ENCODE results near the gene PTK7. TPM values are rescaled to one million over a fixed set of nuclear protein-coding genes. Genes with fewer than 3 reads are reported as not detected.

Gene PTK7
- total and polyA plus RNA-seq, 2 donors (not counting 3 experiments of a cell fraction or from before 2014, with no cell fraction given) = 41.9 to 65.6 TPM

DNA sequence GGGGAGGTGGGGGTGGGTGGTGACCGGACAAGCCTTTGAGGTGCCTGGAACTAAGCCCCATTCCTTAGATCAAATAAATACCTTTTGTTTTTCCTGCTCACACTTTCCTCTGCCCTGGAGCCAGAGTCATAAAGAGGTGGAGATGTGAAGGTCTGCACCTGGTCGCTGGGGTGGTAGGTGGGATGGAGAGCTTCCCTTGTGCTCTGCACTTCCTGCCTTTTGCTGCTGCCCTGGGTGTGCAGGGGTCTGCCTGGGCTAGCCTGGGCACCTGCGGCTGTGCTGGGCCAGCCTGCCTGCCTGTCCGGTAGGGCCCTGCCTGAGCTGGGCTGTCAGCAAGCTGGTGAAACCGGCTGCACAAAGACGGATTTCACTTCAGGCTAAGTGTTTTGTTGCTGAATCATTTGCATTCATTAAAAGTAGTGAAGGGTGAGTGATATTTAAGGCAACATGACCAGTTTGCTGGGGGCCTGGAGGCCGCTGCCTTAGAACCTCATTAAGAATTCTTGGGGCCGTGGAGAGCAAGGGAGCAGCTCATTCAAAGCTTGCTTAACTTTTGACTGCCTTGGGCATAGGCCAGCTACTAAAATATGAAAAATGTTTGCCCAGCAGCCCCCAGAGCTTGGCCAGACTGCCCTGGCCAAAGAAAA lies 20.5 kb downstream of the PTK7 start:
- intact Hi-C loops (cut with micrococcal nuclease) (no loop called here), dilution Hi-C loops (cut with MboI; ENCODE audit: extremely low pct_ligation_motif_present, low sequenced_read_pairs) (no loop called here)
- no peaks in the 10 kb centered on the region for H3K36me3 ChIP-seq (ENCODE audit: control insufficient read depth in 2 of 2, extremely low read depth in 1 of 2, insufficient read depth in 2 of 2, low read length in 2 of 2)
- peaks cover 14% of the 10 kb centered on the region for H3K4me1 ChIP-seq (ENCODE audit: control insufficient read depth, extremely low read depth, insufficient read depth, low read length)
- no peak overlapping the region for H3K9ac ChIP-seq (replicated peaks; ENCODE audit: extremely low read depth, insufficient read depth, low read length)
- H3K4me3 ChIP-seq (replicated peaks in 1 of 3; ENCODE audit: insufficient read depth in 1 of 3, low read depth in 1 of 3, low read length in 3 of 3) = no peak overlapping the region
- H3K79me2 ChIP-seq (ENCODE audit: control insufficient read depth, insufficient read depth, low read length) = no peaks in the 10 kb centered on the region
- ChIA-PET POLR2A (no interaction called here), CTCF (interaction anchor here (1.1 to 1.2 kb wide), 2 partner anchors 32 to 43 kb away, joined by 3 to 4 read pairs; no protein-coding TSS in a partner anchor)
- H3K9me1 ChIP-seq (replicated peaks; ENCODE audit: control insufficient read depth, extremely low read depth, insufficient read depth, low read length) = no peaks in the 10 kb centered on the region
- no peaks in the 10 kb centered on the region for H4K20me1 ChIP-seq (replicated peaks; ENCODE audit: control insufficient read depth, extremely low read depth, insufficient read depth, low read length)
- DNase-seq (ENCODE audit: low read depth, low spot score) (peak; percentile 35), FAIRE-seq (no peak)
- BruUV-seq (replicated peaks) = no TSS peak
- no peaks in the 10 kb centered on the region for H3K27me3 ChIP-seq (ENCODE audit: control insufficient read depth in 2 of 2, insufficient read depth in 2 of 2, low read length in 2 of 2)
- H3K9me3 ChIP-seq (replicated peaks; ENCODE audit: control insufficient read depth, insufficient read depth, low read length) = no peaks in the 10 kb centered on the region
- H2AFZ ChIP-seq (ENCODE audit: low read depth, low read length) = no peak overlapping the region
- no peak overlapping the region for H3K4me2 ChIP-seq (ENCODE audit: insufficient read depth, low read length)
- no peak overlapping the region for H3K27ac ChIP-seq (ENCODE audit: insufficient read depth, low read depth, low read length)
- TF ChIP-seq POLR2A (IDR thresholded peaks at IDR 0.05; ENCODE audit: low read depth, low read length) = no peak
- no peak for TF ChIP-seq POLR2AphosphoS5 (IDR thresholded peaks at IDR 0.05; ENCODE audit: insufficient read depth, low read depth, low read length)
- TF ChIP-seq GATA2 (IDR thresholded peaks at IDR 0.05; ENCODE audit: insufficient read depth, insufficient read length, low read depth, low read length) = no peak
- no peak for TF ChIP-seq MYC (IDR thresholded peaks at IDR 0.05; ENCODE audit: low read depth, low read length)
- no peak for TF ChIP-seq MAX (IDR thresholded peaks at IDR 0.05; ENCODE audit: insufficient read depth, insufficient read length)
- TF ChIP-seq, protein P1, sequence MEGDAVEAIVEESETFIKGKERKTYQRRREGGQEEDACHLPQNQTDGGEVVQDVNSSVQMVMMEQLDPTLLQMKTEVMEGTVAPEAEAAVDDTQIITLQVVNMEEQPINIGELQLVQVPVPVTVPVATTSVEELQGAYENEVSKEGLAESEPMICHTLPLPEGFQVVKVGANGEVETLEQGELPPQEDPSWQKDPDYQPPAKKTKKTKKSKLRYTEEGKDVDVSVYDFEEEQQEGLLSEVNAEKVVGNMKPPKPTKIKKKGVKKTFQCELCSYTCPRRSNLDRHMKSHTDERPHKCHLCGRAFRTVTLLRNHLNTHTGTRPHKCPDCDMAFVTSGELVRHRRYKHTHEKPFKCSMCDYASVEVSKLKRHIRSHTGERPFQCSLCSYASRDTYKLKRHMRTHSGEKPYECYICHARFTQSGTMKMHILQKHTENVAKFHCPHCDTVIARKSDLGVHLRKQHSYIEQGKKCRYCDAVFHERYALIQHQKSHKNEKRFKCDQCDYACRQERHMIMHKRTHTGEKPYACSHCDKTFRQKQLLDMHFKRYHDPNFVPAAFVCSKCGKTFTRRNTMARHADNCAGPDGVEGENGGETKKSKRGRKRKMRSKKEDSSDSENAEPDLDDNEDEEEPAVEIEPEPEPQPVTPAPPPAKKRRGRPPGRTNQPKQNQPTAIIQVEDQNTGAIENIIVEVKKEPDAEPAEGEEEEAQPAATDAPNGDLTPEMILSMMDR (IDR thresholded peaks at IDR 0.05; ENCODE audit: extremely low read depth in 1 of 2, insufficient read depth in 1 of 2, low read depth in 1 of 2, low read length in 2 of 2) = no peak
- no peak for TF ChIP-seq FOS (IDR thresholded peaks at IDR 0.05; ENCODE audit: borderline replicate concordance, insufficient read depth, low read length)
- TF ChIP-seq EZH2 (IDR thresholded peaks at IDR 0.05; ENCODE audit: borderline replicate concordance, low read depth, low read length, severe bottlenecking) = no peak
- no peak for TF ChIP-seq JUN (IDR thresholded peaks at IDR 0.05; ENCODE audit: borderline replicate concordance, insufficient read depth, insufficient read length, low read depth)
